GM21528 (cell line): ENCODE results near the gene ESRP2.

Experiments
- ATAC-seq: cut with Tn5 transposase; IDR thresholded peaks from one replicate; pipeline ENCODE4 v1.9.1; 2021; ENCODE audit warnings: mild to moderate bottlenecking, moderate library complexity; ENCODE audit not compliant: unreplicated experiment, low FRiP score

The ESRP2 gene

DNA sequence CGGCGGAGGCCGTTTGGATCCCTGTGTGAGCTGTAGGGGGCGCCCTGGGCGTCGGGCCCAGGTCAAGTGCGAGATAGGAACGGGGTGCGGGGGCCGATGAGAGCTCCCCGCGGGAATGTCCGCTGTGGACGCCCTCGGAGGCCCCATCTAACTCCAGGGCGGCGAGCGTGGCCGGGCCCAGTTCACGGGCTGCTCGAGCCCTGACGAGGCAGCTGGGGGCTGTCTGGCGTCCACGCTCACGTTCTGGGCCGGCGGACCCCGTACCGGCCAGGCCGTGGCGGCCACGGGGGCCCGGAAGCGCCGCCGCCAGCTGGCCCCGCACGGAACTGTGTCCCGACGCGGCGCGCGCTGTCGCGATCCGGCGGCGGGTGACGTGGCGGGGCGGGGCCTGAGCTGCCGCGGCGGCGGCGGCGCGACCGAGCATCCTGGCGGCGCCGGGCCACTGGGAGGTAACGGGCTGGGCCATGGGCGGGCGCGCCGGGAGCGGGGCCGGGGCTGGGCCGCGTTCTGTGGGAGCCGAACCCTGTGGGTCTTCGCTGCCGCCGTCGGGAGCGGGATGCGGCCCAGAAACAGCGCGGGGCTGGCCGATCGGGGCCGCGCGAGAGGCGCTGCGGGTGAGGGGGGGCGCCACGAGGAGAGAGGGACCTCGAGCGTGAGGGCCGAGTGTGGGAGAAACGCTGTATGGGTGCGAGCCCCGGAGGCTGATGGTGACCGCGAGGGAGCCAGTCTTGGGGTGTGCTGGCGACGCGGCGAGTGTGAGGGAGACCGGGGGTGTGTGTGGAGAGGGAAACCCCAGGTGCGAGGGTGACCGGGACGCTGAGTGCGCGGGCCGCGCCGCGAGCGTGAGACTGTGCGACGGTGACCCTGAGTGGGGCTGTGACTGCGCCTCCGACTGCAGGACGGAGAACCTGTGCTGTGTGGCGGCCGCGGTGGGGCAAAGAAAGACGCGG, 28.5 kb upstream of the ESRP2 start, which contains the start of gene SLC7A6:
SLC7A6 (plus strand) TSS at position 399 of the 950 bp plus-strand sequence. CDS start 10,201 bp downstream, outside the sequence.
- ATAC-seq, result peak; percentile 60

GRCh38 chr16:68263559-68264127, 27.7 kb upstream of the ESRP2 start:
- ATAC-seq, result peak; percentile 17

DNA sequence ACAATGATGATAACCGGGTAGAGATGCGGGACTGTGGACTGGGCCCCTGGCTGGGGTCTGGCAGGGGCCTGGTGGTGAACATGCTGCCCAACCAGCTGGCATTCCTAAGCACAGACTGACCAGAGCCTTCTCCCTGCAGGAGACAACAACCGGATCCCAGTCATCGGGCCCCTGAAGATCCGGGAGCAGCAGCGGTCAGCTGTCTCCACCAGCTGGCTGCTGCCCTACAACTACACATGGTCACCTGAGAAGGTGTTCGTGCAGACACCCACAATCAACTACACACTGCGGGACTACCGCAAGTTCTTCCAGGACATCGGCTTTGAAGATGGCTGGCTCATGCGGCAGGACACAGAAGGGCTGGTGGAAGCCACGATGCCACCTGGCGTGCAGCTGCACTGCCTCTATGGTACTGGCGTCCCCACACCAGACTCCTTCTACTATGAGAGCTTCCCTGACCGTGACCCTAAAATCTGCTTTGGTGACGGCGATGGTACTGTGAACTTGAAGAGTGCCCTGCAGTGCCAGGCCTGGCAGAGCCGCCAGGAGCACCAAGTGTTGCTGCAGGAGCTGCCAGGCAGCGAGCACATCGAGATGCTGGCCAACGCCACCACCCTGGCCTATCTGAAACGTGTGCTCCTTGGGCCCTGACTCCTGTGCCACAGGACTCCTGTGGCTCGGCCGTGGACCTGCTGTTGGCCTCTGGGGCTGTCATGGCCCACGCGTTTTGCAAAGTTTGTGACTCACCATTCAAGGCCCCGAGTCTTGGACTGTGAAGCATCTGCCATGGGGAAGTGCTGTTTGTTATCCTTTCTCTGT, 23.3 kb upstream of the ESRP2 start:
- no peak for ATAC-seq

GRCh38 chr16:68257906-68258800, 22.2 kb upstream of the ESRP2 start:
- no peak for ATAC-seq

GRCh38 chr16:68257251-68257905, 21.5 kb upstream of the ESRP2 start:
- no peak for ATAC-seq

DNA sequence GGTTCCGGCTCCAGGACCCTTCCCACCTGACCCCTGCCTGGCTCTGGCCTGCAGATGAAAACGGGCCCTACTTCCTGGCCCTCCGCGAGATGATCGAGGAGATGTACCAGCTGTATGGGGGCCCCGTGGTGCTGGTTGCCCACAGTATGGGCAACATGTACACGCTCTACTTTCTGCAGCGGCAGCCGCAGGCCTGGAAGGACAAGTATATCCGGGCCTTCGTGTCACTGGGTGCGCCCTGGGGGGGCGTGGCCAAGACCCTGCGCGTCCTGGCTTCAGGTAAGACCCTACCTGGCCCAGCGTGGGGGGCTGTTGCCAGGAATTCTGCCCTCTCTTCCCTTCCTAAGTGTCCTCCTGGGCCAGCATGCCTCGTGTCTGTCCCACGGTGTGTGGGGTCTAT, 19.8 kb upstream of the ESRP2 start:
- ATAC-seq, result no peak

DNA sequence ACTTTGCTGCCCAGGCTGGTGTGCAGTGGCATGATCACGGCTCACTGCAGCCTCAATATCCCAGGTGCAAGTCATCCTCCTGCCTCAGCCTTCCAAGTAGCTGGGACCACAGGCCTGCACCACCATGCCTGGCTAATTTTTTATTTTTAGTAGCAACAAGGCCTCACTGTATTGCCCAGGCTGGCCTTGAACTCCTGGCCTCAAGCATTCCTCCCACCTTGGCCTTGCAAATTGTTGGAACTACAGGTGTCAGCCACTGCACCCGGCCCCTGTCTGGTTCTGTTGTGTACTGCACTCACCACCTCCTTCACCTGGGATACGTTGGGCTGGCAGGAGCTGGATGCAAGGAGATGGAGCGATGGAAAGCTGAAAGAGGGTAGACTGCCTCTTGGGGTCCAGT, 17.8 kb upstream of the ESRP2 start:
- no peak for ATAC-seq

- no peak for ATAC-seq
These were observed 16.5 kb upstream of the ESRP2 start for GRCh38 chr16:68252383-68252782.

GRCh38 chr16:68251832-68252231, 15.9 kb upstream of the ESRP2 start:
- ATAC-seq, result no peak

DNA sequence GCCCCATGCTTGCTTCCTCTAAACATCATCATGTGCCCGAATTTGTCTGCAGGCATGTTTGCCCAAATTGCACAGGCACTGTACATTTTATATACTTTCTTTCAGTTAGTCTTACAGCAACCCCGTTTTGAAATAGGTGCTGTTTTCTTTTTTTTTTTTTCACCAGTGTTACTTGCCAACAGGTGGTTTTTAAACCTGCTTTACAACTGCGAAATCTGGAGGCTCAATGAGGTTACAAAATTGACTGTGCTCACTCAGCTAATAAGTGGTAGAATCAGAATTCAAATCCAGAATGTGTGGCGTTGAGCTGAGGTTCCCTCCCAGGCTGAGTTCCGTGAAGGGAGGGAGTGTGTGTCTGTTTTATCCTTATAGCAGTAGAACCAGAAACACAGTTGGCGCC, 15.0 kb upstream of the ESRP2 start:
- no peak for ATAC-seq

DNA sequence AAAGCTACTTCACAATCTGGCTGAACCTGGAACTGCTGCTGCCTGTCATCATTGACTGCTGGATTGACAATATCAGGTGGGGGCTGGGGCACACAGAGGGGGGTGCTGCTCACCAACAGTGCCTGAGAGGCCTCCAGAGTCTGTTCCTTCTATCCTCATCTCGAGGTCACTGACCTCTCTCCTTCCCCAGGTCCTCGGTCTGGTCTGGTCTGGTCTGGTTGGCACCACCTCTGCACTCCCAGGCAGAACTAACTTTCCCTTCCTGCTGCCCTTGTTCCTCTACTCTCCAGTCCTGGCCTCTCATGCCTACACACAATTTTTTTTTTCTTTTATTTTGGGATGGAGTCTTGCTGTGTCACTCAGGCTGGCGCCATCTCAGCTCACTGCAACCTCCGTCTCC, 13.4 kb upstream of the ESRP2 start:
- ATAC-seq, result no peak

GRCh38 chr16:68247932-68248331, 12.0 kb upstream of the ESRP2 start:
- ATAC-seq, result no peak

DNA sequence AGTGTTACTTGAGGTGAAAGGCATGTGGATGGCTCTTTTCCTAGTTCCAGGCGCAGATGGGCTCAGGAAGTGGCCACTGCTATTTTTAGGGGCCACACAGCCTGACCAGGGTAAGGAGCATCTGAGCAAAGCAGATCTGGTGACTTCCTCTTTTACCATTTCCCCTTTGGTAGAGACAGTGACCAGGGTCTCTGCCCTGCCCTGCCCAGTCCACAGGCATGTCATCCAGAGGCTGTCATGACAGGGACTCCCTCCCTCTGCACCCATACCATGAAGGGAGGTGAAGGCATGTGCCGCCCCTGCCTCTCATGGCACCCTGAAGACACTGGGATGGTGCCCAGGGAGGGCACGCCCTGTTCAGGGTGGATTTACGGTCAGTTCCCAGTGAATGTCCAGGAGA, 11.5 kb upstream of the ESRP2 start:
- no peak for ATAC-seq

DNA sequence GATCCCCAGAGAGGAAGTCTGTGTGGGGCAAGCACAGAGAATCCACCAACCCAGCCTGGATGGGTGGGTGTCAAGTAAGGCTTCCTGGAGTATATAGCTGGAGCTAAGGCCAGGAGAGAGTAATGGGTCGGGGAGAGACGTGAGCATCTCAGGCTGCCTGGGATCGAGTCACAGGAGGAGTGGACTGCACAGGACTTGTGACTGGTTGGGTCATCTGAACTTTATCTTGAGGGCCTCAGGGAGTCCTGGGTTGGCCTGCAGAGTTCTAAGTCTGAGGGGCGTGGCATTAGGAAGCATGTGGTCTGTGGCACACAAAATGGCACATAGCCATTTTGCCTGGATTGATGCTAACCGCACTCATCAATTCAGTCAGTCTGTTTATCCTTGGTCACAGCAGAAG, 10.7 kb upstream of the ESRP2 start:
- ATAC-seq, result no peak

DNA sequence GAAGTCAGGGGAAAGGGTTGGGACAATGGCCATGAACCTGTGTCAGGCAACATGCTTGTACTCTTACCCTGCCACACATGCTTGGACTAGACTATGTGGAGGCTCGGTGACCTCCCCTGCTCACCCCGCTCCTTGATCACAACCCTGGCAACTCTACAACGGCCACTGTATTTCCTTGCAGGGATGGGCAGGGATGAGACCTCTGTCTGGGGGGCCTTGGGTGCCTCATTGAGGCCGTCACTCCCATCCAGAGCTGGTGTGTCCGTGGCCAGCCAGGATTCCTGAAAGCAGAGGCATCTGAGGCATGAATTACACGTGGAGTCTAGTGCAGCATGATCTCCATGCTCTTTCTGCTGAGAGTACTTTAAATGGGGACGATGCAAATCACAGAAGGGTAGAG, 10.2 kb upstream of the ESRP2 start:
- no peak for ATAC-seq

DNA sequence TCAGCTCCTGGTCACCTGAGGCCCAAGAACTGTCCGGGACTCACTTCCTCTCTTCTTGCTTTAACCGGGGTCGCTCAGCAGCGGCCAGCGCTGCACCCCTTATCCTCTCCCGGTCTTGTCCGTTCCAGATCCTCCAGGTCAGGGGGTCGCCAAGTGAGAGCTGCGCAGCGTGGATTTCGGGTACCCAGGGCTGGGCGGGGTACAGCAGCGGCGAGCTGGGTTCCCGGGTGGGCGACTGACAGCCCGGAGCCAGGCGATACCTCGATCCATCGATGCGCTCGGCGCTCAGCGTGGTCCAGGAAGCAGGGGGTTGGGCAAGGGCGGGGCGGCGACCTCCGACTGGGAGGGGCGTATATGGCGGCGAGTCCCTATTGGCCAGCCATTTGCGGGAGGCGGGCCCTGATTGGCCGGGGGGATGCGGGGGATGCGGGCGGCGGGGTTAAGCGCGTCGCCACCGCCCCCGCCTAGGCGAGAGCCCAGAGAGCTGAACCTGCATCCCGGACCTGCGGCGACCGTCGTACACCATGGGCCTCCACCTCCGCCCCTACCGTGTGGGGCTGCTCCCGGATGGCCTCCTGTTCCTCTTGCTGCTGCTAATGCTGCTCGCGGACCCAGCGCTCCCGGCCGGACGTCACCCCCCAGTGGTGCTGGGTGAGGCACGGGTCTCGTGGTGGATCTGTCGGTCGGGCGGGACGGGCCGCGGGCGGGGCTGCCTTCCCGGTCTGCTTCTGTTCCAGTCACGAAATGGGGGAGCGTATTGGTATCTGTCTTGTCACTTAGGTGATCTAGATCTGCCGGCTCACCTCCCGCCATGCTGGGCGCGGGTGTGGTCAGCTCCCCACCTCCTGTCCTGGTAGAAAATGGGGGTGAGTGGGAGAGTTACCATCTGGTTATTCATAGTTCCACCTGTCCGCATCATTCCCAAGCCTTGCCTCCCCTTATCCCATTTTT, 9.3 kb upstream of the ESRP2 start, which contains the start of gene PLA2G15:
PLA2G15 (plus strand) TSS at position 471 of the 951 bp plus-strand sequence; CDS start at position 525, 54 bp downstream.
- ATAC-seq, result peak; percentile 76

GRCh38 chr16:68244481-68244902, 8.6 kb upstream of the ESRP2 start:
- ATAC-seq, result no peak
